ENCODE measurements around the gene ZBTB20.

Gene ZBTB20

GRCh38 chr3:114319453-114319852 is 827.6 kb downstream of the ZBTB20 start:
- H3K79me2 ChIP-seq (ENCODE audit: control insufficient read depth, low read length) = no peaks in the 10 kb centered on the region
- no peaks in the 10 kb centered on the region for H3K9me2 ChIP-seq (replicated peaks; ENCODE audit: control insufficient read depth, low read length)
- no peaks in the 10 kb centered on the region for H3K27me3 ChIP-seq (ENCODE audit: control insufficient read depth, low read length)
- H3K36me3 ChIP-seq (ENCODE audit: control insufficient read depth, low read length) = no peaks in the 10 kb centered on the region
- H3K4me2 ChIP-seq (ENCODE audit: low read length) = no peak overlapping the region
- H4K20me1 ChIP-seq (ENCODE audit: control insufficient read depth, insufficient read depth, low read depth, low read length) = no peaks in the 10 kb centered on the region
- no peaks in the 10 kb centered on the region for H3K4me1 ChIP-seq (ENCODE audit: control insufficient read depth, low read length)
- TF ChIP-seq EZH2phosphoT487 (IDR thresholded peaks at IDR 0.05; ENCODE audit: borderline replicate concordance, low read length) = no peak
- no peak for TF ChIP-seq CTCF (IDR thresholded peaks at IDR 0.05; ENCODE audit: low read depth, low read length, poor library complexity, severe bottlenecking)
- no peaks in the 10 kb centered on the region for H3F3A ChIP-seq (ENCODE audit: control insufficient read depth, insufficient read depth)
- no peak overlapping the region for H3K4me3 ChIP-seq (ENCODE audit: low read length)
- no peaks in the 10 kb centered on the region for H3K9me3 ChIP-seq (ENCODE audit: control insufficient read depth, insufficient read depth, low read length)
- H3K27ac ChIP-seq (ENCODE audit: low read depth, low read length) = no peak overlapping the region

DNA sequence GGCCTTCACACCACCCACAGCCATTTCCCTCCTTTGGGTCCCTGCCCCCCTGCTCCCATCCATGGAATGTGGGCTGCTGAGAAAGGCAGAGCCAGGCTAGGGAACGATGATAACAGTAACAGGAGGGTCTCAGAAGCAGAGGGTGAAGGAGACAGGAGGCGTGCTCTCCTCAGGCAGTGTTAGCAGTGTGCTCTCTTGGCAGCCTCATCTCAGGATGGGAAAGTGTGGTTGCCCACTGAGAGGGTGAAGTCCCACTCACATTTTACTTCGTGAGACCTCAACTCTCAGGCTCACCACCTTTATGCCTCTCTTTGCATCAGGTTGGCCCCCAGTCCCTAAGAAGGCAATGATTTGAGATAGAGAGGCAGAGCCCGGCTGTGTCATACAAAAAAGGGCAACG is 828.8 kb downstream of the ZBTB20 start:
- no peaks in the 10 kb centered on the region for H3K36me3 ChIP-seq (ENCODE audit: control insufficient read depth, low read length)
- no peaks in the 10 kb centered on the region for H3K4me1 ChIP-seq (ENCODE audit: control insufficient read depth, low read length)
- H3K27me3 ChIP-seq (ENCODE audit: control insufficient read depth, low read length) = no peaks in the 10 kb centered on the region
- no peaks in the 10 kb centered on the region for H3K9me3 ChIP-seq (ENCODE audit: control insufficient read depth, insufficient read depth, low read length)
- no peaks in the 10 kb centered on the region for H3K9me2 ChIP-seq (replicated peaks; ENCODE audit: control insufficient read depth, low read length)
- no peak overlapping the region for H3K27ac ChIP-seq (ENCODE audit: low read depth, low read length)
- TF ChIP-seq CTCF (IDR thresholded peaks at IDR 0.05; ENCODE audit: low read depth, low read length, poor library complexity, severe bottlenecking) (no peak), EZH2phosphoT487 (IDR thresholded peaks at IDR 0.05; ENCODE audit: borderline replicate concordance, low read length) (no peak)
- H3K4me2 ChIP-seq (ENCODE audit: low read length) = no peak overlapping the region
- H3K79me2 ChIP-seq (ENCODE audit: control insufficient read depth, low read length) = no peaks in the 10 kb centered on the region
- H3K4me3 ChIP-seq (ENCODE audit: low read length) = no peak overlapping the region
- H3F3A ChIP-seq (ENCODE audit: control insufficient read depth, insufficient read depth) = no peaks in the 10 kb centered on the region
- no peaks in the 10 kb centered on the region for H4K20me1 ChIP-seq (ENCODE audit: control insufficient read depth, insufficient read depth, low read depth, low read length)

GRCh38 chr3:114314282-114314681 is 832.8 kb downstream of the ZBTB20 start:
- Histone ChIP-seq H3K9me2 (replicated peaks; ENCODE audit: control insufficient read depth, low read length) (no peaks in the 10 kb centered on the region), H3K27me3 (ENCODE audit: control insufficient read depth, low read length) (no peaks in the 10 kb centered on the region), H4K20me1 (ENCODE audit: control insufficient read depth, insufficient read depth, low read depth, low read length) (no peaks in the 10 kb centered on the region), H3K4me1 (ENCODE audit: control insufficient read depth, low read length) (no peaks in the 10 kb centered on the region), H3K79me2 (ENCODE audit: control insufficient read depth, low read length) (no peaks in the 10 kb centered on the region), H3F3A (ENCODE audit: control insufficient read depth, insufficient read depth) (no peaks in the 10 kb centered on the region), H3K27ac (ENCODE audit: low read depth, low read length) (no peak overlapping the region), H3K4me3 (ENCODE audit: low read length) (no peak overlapping the region), H3K9me3 (ENCODE audit: control insufficient read depth, insufficient read depth, low read length) (no peaks in the 10 kb centered on the region), H3K4me2 (ENCODE audit: low read length) (no peak overlapping the region), H3K36me3 (ENCODE audit: control insufficient read depth, low read length) (no peaks in the 10 kb centered on the region)
- TF ChIP-seq CTCF (IDR thresholded peaks at IDR 0.05; ENCODE audit: low read depth, low read length, poor library complexity, severe bottlenecking) = no peak
- TF ChIP-seq EZH2phosphoT487 (IDR thresholded peaks at IDR 0.05; ENCODE audit: borderline replicate concordance, low read length) = no peak

- Histone ChIP-seq H3K9me2 (replicated peaks; ENCODE audit: control insufficient read depth, low read length) (no peaks in the 10 kb centered on the region), H4K20me1 (ENCODE audit: control insufficient read depth, insufficient read depth, low read depth, low read length) (no peaks in the 10 kb centered on the region), H3K36me3 (ENCODE audit: control insufficient read depth, low read length) (no peaks in the 10 kb centered on the region), H3K27me3 (ENCODE audit: control insufficient read depth, low read length) (no peaks in the 10 kb centered on the region), H3K9me3 (ENCODE audit: control insufficient read depth, insufficient read depth, low read length) (no peaks in the 10 kb centered on the region), H3K27ac (ENCODE audit: low read depth, low read length) (no peak overlapping the region), H3K79me2 (ENCODE audit: control insufficient read depth, low read length) (no peaks in the 10 kb centered on the region), H3K4me2 (ENCODE audit: low read length) (no peak overlapping the region), H3F3A (ENCODE audit: control insufficient read depth, insufficient read depth) (no peaks in the 10 kb centered on the region), H3K4me1 (ENCODE audit: control insufficient read depth, low read length) (peaks cover 8% of the 10 kb centered on the region), H3K4me3 (ENCODE audit: low read length) (no peak overlapping the region)
- TF ChIP-seq CTCF (IDR thresholded peaks at IDR 0.05; ENCODE audit: low read depth, low read length, poor library complexity, severe bottlenecking) (no peak), EZH2phosphoT487 (IDR thresholded peaks at IDR 0.05; ENCODE audit: borderline replicate concordance, low read length) (no peak)
These were observed 833.7 kb downstream of the ZBTB20 start for GRCh38 chr3:114313426-114313825.
